LoVo (cell line): ENCODE results near the gene NEDD4L.

ENCODE experiments used
- DNase-seq: peaks from one replicate; pipeline ENCODE4 v3.0.0-alpha.2; 2016; ENCODE audit warnings: low spot score

Gene NEDD4L

DNA sequence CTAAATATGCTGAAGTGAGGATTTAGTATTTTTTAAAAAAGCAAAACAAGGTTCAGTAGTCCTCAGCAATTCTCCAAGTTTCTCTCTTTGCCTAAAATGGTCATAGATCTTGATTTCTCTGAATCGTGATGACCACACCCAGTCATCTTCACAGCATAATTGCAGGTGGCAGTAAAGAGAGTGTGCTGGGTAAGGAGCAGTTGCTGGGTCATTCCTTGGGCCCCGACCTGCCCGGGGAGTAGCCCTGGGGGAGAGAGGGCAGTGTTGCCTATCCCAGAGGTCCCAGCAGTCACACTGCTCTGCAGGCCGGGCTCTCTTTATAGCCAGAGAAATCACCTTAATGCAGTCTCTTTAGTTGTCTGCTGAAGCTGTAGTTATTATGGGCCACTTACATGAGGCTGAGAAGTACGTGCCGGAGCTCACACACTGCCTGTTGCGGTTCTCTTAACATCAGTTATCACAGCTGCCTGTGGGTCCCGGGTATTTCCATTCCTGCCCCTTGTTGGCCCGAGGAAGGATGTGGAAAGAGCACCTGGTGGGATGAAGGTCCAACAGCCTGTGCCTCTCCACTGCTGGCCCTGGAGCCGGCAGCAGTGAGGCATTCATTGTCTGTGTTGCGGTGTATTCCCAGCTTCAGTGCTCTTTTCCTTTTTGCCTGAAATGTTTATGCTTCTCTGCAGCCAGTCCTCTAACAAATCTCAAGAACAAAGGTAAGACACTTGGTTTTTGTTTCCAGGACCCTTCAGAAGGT is 354.8 kb downstream of the NEDD4L start:
- DNase-seq = no peak

DNA sequence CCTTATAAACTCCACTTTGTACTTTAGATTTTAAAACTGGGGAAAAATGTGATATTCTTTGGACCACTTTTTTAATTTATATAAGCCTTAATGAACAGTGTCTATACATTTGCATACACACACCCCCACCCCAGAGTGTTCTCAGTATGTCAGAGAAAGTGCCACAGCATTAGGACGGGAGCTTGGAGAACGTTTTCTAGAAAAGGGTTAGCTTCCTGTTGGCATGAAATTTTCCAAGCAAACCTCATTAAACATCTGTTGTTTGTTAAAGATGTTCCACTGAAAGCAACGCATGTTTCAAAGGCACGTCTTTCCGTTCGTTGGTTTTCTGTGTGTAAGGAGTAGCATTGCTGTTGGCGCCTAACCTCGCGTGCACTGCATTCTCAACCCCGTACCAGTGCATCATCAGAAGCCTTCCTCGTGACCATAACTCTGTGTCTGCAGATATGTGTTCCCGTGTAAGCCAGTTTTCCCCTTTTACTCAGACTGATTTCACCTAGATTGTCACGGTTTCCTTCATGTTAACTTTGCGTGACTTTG is 356.4 kb downstream of the NEDD4L start:
- no peak for DNase-seq

DNA sequence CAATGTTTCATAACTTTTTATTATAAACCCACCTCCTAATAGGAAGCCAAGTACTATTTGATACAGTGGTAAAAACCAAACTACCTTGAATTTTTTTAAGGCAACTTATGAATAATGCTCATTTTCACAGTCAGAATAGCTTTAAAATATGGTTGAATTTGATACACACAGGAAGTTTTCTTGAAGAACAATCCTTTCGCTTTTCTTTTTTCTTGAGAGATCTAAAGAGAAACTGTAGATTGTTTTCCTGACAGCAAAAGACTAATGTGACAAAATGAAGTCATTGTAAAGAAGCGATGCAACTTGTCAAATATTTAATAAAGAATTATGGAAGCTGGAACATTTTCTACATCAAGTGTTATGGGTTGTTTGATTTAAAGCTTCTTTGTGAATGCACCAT is 357.2 kb downstream of the NEDD4L start:
- DNase-seq = no peak

DNA sequence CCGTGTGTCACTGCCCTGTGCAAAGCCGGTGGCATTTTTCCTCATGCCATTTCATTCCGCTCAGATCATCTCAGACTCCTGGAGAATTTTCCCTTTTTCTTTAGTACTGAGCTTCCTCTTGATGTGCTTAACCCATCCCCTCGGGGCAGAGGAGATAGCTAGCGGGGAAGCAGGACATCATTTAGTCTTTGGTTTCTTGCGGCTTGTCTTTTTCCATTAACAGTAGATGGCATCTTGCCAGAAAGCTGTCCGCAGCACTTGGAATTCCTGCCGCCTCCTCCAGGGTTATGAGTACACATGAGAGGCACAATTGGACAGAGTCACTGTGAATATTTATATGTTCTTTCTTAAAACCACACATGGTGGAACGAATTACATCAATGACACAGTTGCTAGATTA is 358.2 kb downstream of the NEDD4L start:
- DNase-seq = peak; percentile 17

DNA sequence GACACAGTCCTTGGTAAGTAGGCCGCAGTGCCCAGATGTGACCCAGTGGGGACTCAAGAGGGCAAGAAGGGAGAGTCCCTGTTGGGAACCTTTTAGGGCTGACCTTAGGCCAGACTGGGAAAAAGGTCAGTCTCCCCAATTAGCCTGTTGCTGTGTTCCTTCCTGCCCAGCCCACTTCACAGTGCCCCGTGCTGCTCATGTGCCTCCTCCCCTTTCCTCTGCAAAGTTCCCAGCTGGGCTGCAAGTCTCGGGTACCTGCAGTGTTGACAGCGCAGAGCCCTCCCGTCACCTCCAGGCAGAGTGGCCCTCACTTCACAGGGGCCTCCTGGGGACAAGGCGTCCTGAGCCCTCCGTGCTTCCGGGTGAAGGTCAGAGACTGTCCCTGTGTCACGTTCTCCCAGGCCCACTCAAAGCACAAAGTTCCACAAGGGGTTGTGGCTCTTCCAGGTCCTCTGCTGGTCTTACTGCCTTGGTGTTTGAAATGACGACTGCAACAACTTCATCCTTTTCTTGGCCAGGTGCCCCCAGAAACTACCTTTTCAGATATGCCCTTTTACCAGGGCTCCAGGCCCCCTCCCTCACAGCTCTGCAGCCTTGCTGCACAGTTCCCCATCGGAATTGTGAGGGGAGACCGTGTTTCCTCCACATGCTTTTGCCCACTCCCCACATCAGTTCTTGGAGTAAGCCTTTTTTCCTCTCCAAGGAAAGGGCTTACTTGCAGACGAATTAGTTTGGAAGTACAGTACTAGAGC is 359.1 kb downstream of the NEDD4L start:
- no peak for DNase-seq

DNA sequence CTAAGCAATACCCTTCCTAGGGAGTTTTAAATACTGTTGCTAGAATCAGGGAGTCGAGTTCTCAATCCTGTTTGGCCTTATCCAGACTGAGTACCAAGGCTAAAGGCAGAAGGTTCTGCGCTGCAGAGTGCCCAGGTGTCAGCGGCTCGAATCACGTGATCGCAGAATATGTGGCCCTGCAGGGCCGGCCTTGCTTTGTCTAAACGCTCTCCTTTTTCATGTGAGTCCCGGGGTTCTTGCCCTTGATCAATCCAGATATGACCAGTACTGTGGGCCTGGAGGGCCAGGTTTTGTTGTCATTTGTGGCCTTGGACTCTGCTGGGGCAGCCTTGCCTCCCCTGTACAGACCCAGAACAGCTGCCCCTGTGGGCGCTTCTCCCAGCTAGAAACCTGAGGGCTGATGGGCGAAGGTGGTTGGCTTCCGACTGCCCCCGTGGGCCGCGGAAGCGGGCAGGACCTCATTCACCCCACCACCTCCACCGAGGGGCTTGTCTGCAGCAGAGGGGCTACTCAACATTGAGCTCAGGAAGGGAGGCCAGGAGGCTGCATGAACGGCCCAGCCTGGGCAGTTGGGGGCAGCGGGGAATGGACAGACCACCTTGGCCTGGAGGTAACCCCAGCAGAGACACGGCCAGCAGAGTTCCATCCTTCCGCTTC is 359.9 kb downstream of the NEDD4L start:
- DNase-seq = no peak

DNA sequence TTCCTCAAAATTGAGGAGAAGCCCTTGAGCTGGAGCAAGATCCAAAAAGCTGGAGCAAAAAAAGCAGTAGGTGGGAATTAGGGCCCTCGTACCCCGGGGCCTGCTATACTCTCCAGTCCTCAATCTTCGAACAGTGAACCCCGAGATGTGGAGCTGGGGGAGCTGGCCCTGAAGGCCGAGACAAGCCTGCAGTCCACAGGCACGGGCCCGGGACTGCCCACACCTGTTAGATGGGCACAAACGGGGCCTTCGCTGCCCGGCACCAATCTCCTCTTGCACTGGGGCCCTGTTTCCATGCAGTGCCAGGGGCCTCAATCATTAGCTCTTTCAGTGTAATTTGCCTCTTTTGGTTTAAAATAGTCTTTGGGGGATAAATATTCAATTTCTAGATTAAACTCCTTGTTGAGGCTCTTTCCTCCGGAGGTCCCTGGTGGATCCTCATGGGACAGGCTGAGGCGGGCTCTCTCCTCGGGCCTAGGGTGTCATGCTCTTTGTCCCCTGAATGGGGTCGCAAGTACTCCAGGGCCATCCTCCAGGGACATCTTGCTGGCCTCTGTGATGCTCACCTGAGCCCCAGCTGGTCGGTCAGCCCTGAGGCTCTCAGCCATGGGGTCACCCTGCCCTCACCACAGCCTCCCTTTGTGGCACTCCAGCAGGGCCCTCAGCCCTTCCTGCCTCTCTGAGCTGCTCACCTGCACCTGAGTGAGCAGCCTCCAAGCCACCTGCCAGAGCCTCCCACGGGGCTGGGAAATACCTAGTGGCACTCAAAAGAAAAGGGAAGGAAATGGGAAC is 361.3 kb downstream of the NEDD4L start:
- DNase-seq = no peak

DNA sequence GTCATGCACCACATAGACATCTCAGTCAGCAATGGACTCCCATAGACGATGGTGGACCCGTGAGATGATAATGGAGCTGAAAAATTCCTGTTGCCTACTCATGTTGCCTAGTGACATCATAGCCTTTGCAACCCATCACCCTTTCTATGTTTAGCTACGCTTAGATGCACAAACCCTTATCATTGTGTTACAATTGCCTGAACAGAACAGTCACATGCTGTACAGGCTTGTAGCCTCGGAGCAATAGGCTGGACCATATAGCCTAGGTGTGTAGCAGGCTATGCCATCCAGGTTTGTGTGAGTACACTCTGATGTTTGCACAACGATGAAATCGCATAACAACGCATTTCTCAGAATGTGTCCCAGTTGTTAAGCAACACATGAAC is 363.2 kb downstream of the NEDD4L start:
- DNase-seq = no peak

DNA sequence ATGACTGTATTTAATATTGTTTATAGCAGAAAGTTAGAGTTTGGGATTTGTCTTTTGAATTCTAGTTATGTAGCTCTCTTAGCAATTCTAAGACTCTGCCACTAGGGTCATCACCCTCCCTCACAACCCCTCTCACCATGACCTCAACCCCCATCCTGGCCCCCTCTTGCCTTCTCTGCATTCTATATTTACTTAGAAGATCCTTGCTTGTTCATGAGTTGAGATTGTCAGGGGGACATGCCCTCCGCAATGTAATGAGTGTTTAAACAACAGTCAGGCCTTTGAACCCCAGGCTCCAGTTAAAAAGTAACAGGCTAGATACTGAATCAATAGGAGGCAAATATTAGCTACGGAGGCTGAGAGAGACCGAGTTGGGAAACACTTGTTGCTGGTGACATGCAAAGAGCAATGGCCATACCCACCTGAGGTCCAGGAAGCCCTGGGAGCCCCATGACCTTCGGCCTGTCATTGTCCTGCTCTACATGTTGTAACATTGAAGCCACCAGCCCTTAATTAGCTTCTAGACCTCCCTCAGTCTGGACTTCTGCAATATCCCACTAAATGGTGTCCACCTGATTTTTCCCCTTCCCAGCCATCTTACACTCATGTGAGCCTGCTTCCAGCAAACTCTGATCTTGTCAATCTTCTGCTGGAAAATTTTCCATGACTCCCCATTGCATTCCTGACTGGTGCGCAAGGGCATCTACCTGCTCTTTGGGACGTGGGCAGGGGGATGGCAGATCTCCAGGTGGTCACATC is 363.8 kb downstream of the NEDD4L start:
- no peak for DNase-seq

DNA sequence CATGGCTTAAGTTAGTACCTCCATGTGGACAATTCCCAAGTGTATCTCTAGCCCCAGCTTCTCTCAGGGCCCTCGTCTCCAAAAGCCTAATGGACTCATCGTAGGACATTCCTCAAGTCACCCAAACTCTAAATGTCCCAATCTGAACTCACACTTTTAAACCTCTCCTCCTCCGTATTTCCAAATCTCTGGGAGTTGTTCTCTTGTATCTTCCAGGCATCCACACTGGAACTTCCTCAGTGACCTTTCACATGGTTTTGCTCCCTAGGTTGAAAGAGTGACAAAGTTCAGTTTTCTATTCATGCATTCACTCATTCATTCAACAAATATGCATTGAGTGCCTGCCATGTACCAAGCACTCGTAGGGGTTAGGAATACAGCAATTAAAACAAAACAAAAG is 364.6 kb downstream of the NEDD4L start:
- no peak for DNase-seq

DNA sequence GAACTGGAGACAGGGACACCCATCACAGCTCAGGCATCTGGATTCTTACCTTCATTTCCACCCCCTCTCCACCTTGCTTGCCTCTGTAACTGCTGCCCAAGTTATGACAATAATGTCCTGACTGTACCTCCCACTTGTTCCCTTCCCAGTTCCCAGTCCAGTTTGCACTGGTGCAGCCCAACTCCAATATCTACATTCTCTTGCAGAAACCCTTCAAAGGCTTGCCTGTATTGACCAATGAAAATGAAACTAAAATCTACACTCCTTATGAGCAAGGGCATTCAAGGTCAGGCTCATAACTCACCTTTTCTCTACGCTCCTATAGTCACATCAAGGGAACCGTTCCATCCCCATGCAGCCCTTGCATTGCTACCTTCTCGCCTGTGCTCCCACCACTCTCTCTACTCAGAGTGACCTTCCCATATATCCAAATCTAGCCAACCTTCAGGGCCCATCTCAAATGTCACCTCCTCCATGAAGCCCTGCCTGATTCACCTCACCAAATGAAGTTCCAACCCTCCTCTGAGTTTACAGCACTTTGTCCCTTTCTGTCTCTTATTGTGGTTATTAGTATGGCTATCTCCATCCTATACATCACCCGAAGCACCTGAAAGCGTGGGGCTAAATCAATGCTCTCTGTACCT is 365.9 kb downstream of the NEDD4L start:
- DNase-seq = no peak

DNA sequence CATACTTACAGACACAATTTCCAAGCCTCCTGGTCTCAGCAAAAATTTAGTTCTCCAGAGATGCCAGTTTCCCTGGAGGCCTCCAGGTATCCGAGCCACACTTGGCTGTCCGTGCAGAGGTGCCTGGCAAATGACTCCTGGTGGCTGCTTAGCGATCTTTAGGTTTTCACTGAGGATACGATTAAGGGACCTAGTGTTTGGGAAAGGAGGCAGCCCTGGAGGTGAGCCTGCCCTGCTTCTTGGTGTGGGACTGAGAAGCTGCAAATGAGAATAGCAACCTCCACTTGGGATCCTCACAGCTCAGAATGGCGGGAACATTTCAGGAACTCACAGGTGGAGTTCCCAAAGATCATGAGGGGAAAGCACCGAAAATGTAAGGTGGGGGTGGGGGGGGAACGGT is 367.3 kb downstream of the NEDD4L start:
- DNase-seq = no peak

DNA sequence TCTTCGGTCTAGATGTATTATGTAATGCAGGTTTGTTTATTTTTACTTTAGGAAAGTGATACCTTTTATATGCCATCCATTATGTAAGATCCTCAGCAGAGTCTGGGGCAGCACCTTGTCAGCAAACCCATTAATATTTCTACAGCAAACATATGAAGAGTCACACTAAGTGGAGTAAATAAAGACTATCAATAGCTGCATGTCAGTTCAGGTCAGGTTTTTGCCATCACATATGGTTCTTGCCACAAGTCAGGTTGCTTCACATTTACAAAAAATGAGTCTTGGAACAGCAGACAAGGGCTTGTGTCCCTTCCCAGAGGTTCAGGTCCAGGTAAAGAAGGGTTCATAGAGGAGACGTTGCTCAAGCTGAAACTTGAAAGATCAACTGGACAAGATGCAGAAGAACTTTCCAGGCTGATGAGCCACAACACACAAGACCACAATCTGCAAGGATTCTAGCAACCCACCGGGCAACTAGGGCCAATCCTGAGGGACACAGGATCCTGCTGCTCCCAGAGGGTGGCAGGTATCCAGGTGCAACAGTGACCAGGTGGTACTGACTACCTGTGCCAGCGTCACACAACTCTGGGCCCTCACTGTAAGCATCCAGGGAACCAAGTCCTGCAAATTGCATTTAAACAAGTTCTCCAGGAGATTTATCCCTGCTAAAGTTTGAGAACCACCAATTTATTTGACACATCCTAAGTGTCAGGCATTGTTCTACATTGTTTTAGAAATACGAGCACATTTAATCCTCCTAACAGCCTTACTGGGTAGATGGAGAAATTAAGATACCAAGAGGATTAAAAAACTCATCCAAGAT is 369.0 kb downstream of the NEDD4L start:
- no peak for DNase-seq

DNA sequence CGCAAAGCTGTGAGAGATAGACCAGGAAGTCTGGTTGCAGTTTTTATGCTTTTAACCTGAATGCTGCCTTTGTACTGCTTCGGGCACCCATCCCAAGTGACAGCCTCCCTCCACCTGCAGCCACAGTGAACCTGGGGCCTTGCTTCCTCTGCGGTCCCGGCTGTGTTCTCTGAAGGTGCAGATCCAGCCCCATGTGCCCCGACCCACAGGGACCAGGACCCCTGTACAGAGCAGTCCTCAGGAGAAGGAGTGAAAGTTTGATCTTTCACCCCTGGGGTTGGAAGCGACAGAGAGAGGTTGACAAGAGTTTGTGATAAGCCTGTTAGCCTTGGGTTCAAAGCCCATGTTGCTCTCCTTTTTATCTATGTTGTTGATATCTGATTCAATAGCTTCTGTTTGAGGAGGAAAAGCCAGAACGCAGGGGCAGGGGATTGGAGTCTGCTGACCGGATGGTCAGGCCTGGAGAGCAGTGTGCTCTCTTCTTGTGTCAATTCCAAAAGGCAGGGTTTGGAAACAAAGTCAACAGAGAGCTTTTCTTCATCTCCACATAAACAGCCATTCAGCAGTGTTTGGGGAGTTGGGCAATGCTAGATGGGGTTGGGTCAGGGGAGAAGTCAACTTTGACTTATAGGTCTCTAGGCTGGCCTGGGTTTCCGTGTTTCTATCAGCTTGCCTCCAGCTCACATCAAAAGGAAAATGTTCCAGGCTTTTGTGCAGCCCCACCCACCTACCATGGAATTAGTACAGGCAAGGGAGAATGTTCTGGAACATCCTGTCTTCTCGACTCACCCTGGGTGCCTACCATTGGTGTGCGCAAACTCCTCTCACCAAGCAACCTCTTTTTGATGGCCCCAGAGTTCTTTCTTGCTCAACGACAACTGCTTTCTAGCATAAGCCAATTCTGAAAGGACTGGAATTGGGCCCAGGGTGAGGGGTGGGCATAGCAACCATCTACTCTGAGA is 369.9 kb downstream of the NEDD4L start:
- DNase-seq = no peak

DNA sequence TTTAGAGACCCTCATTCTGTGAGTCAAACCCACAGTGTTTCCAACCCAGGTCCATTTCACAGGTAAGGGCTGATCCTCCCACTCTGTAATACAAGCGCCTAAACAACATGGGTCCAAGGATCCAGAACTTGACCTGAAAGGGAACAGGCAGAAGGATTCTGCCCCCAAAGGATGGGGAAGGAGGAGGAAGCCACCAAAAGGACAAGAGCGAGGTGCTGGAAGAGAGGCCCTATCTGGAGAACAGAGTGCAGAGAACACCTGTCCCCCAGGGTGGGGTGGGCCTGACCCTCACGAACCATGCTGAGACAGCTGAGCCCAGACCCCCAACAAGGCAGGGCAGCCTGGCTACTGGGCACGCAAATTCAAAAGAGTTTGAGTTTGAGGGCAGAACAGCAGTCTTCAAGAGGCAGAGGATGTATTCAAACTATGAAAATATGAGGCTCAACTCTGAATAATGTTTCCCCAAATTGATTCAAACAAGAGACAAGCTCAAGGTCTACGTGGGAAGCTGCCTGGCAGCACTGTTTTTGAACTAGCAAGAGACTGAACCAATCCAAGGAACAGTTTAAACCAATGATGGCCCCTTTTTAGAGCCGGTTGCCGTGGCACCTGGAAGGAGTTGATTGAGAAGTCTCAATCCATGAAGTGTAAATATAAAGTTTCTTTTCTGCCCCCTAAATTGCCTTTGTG is 372.1 kb downstream of the NEDD4L start:
- no peak for DNase-seq

DNA sequence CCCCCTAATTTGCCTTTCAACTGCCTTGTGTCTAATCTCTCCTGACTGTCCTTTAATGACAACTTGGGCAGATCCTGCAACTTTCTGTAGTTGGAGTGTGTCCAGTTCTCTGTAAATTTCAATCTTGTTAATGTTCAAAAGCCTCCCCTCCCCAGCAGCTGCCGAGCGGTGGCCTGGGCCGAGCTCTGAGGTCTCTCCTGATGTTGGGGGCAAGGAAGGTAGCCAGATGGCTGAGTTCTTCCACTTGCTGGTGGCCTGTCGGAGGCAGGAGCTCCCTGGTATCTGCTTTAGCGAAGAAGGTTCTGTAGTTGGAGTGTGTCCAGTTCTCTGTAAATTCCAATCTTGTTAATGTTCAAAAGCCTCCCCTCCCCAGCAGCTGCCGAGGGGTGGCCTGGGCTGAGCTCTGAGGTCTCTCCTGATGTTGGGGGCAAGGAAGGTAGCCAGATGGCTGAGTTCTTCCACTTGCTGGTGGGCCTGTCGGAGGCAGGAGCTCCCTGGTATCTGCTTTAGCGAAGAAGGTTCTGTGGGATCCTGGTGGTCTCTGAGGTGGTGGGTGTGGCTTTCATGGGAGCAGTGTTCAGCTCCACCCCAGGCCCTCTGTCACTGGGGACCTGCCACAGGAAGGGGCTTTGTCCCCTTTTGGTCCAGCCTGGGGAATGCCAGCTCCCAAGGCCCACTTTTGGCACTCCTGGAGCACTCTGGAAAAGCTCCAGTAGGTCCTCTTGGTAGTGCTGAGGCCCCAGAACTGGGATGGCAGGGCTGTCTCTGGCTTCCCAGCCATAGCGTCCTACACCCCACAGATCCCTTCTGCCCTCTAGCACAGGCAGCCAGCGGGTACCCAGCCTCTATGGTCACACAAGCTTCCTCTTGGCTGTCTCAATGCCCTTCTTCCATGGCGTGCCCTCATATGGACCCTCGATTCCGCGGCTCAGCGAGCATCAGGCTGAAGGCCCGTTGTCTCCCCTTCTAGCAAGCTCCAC is 373.0 kb downstream of the NEDD4L start:
- no peak for DNase-seq

DNA sequence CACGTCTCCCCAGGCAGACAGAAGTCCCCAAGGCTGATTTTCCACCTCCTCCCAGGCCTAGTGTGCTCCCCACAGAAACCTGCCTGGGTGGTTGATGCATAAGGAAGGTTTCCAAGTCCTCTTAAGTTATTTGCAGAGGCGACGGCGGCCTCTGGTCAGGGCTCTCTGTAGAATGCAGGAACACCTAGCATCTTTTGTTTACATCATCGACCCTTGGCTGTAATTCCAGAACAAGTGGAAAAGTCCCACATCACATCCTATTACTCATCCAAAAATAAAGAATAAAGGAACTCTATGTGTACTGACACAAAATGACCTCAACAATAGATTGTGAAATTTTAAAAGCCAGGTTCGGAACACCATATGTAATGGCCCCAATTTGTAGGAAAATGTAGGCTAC is 373.7 kb downstream of the NEDD4L start:
- no peak for DNase-seq
